HG02970 (cell line): ENCODE results near the gene GALNT9.
"Not testable (repeated sequence)": the region's sequence is repeated elsewhere in the genome, so short reads cannot be mapped to it uniquely, and the experiment has no call there.

Source experiments
- ATAC-seq: cut with Tn5 transposase; IDR thresholded peaks from one replicate; pipeline ENCODE4 v1.9.1; 2021; ENCODE audit warnings: mild to moderate bottlenecking, moderate library complexity, moderate number of reproducible peaks; ENCODE audit not compliant: unreplicated experiment, low FRiP score

Gene GALNT9

GRCh38 chr12:132270969-132271754 lies 58.2 kb downstream of the GALNT9 start:
- no peak for ATAC-seq

- ATAC-seq: no peak
Measured at GRCh38 chr12:132270516-132270915, 58.9 kb downstream of the GALNT9 start.

GRCh38 chr12:132269271-132269968 lies 60.0 kb downstream of the GALNT9 start:
- ATAC-seq: no peak

GRCh38 chr12:132268674-132269073 lies 60.7 kb downstream of the GALNT9 start:
- no peak for ATAC-seq

GRCh38 chr12:132267873-132268272 lies 61.5 kb downstream of the GALNT9 start:
- no peak for ATAC-seq

- no peak for ATAC-seq
Measured at GRCh38 chr12:132266802-132267201, 62.6 kb downstream of the GALNT9 start.

GRCh38 chr12:132266370-132266769 lies 63.0 kb downstream of the GALNT9 start:
- no peak for ATAC-seq

- ATAC-seq: not testable (repeated sequence)
Measured at GRCh38 chr12:132265822-132266221, 63.6 kb downstream of the GALNT9 start.

- no peak for ATAC-seq
Measured at GRCh38 chr12:132265056-132265800, 64.2 kb downstream of the GALNT9 start.

- no peak for ATAC-seq
Measured at GRCh38 chr12:132264086-132265010, 65.0 kb downstream of the GALNT9 start.

- no peak for ATAC-seq
Measured at GRCh38 chr12:132263451-132264049, 65.8 kb downstream of the GALNT9 start.

GRCh38 chr12:132263061-132263360 lies 66.4 kb downstream of the GALNT9 start:
- ATAC-seq: no peak

- ATAC-seq: no peak
Measured at GRCh38 chr12:132262256-132263060, 66.9 kb downstream of the GALNT9 start.

GRCh38 chr12:132261328-132262138 lies 67.9 kb downstream of the GALNT9 start:
- no peak for ATAC-seq

GRCh38 chr12:132260721-132261120 lies 68.7 kb downstream of the GALNT9 start:
- ATAC-seq: no peak

- no peak for ATAC-seq
Measured at GRCh38 chr12:132259872-132260695, 69.3 kb downstream of the GALNT9 start.

- ATAC-seq: no peak
Measured at GRCh38 chr12:132259364-132259871, 70.0 kb downstream of the GALNT9 start.
